Embryonic facial prominence (tissue), 1 donor: Measurements from ENCODE around the gene STATH.
"Not testable (repeated sequence)": the region's sequence is repeated elsewhere in the genome, so short reads cannot be mapped to it uniquely, and the experiment has no call there.

Experiments
- DNase-seq: peaks from one replicate; pipeline ENCODE4 v3.0.0-alpha.2; 2016; ENCODE audit errors: extremely low spot score

The STATH gene

GRCh38 chr4:69995526-69996016 lies at the start of gene STATH:
Gene STATH (plus strand): TSS chr4:69995966. CDS start chr4:69998438, 2,472 bp downstream.
- DNase-seq: no peak

- DNase-seq: no peak
Measured at GRCh38 chr4:69951602-69952001, 44.2 kb upstream of the STATH start.

- DNase-seq: no peak
Measured at GRCh38 chr4:69957209-69957608, 38.6 kb upstream of the STATH start.

- no peak for DNase-seq
Measured at GRCh38 chr4:69965628-69966027, 30.1 kb upstream of the STATH start, which contains the start of gene CSN2. Gene CSN2 (minus strand): TSS chr4:69965728. CDS start chr4:69960995, 4,733 bp downstream.

- DNase-seq: no peak
Measured at GRCh38 chr4:69970071-69970470, 25.7 kb upstream of the STATH start.

- DNase-seq: no peak
Measured at GRCh38 chr4:69974631-69975030, 21.1 kb upstream of the STATH start.

GRCh38 chr4:69977582-69977981 lies 18.2 kb upstream of the STATH start:
- DNase-seq: no peak

GRCh38 chr4:69984030-69984443 lies 11.7 kb upstream of the STATH start:
- DNase-seq: no peak

GRCh38 chr4:69986663-69987062 lies 9.1 kb upstream of the STATH start:
- no peak for DNase-seq

- DNase-seq: no peak
Measured at GRCh38 chr4:69991016-69991415, 4.8 kb upstream of the STATH start.

GRCh38 chr4:69994782-69995181 lies 984 bp upstream of the STATH start:
- DNase-seq: no peak

GRCh38 chr4:69999420-69999819 lies 3.7 kb downstream of the STATH start:
- DNase-seq: no peak

GRCh38 chr4:70000711-70001110 lies 4.9 kb downstream of the STATH start:
- no peak for DNase-seq

- DNase-seq: no peak
Measured at GRCh38 chr4:70002507-70002906, 6.7 kb downstream of the STATH start.

GRCh38 chr4:70008771-70009170 lies 13.0 kb downstream of the STATH start:
- no peak for DNase-seq

GRCh38 chr4:70019006-70019405 lies 23.2 kb downstream of the STATH start:
- not testable (repeated sequence) for DNase-seq

- DNase-seq: no peak
Measured at GRCh38 chr4:70023218-70023617, 27.5 kb downstream of the STATH start.

- no peak for DNase-seq
Measured at GRCh38 chr4:70027011-70027410, 31.2 kb downstream of the STATH start.

GRCh38 chr4:70028159-70028558 lies 32.4 kb downstream of the STATH start, which contains the start of gene HTN3:
Gene HTN3 (plus strand): TSS chr4:70028459. CDS start chr4:70030741, 2,282 bp downstream.
- DNase-seq: not testable (repeated sequence)

- not testable (repeated sequence) for DNase-seq
Measured at GRCh38 chr4:70037559-70037958, 41.8 kb downstream of the STATH start.

- not testable (repeated sequence) for DNase-seq
Measured at GRCh38 chr4:70039928-70040327, 44.2 kb downstream of the STATH start.

- no peak for DNase-seq
Measured at GRCh38 chr4:70041652-70042286, 46.0 kb downstream of the STATH start.

GRCh38 chr4:70050138-70050537 lies 54.4 kb downstream of the STATH start, which contains the start of gene HTN1:
Gene HTN1 (plus strand): TSS chr4:70050438. CDS start chr4:70053077, 2,639 bp downstream.
- not testable (repeated sequence) for DNase-seq
